HG03469 (cell line): ENCODE measurements around the gene ZMYND15.

ENCODE experiments used
- ATAC-seq: cut with Tn5 transposase; IDR thresholded peaks from one replicate; pipeline ENCODE4 v1.9.1; 2021; ENCODE audit warnings: mild to moderate bottlenecking, moderate library complexity, moderate number of reproducible peaks; ENCODE audit not compliant: unreplicated experiment

Gene ZMYND15

GRCh38 chr17:4785311-4786105 lies 45.9 kb downstream of the ZMYND15 start:
- no peak for ATAC-seq

GRCh38 chr17:4786106-4786511 lies 46.5 kb downstream of the ZMYND15 start, which contains the start of gene VMO1:
Gene VMO1 (minus strand): TSS chr17:4786364. CDS start chr17:4786352, 12 bp downstream.
- no peak for ATAC-seq

- ATAC-seq, result no peak
These were observed 46.9 kb downstream of the ZMYND15 start for GRCh38 chr17:4786516-4786915.

- ATAC-seq, result no peak
These were observed 48.6 kb downstream of the ZMYND15 start for GRCh38 chr17:4788159-4788806.

- no peak for ATAC-seq
These were observed 49.4 kb downstream of the ZMYND15 start, which contains the start of gene GLTPD2 for GRCh38 chr17:4788807-4789700. Gene GLTPD2 (plus strand): TSS chr17:4788964. CDS start chr17:4789012, 48 bp downstream.

GRCh38 chr17:4789701-4789950 lies 50.0 kb downstream of the ZMYND15 start:
- no peak for ATAC-seq

GRCh38 chr17:4789951-4790704 lies 50.5 kb downstream of the ZMYND15 start:
- peak; percentile 66 for ATAC-seq

- ATAC-seq, result no peak
These were observed 51.1 kb downstream of the ZMYND15 start for GRCh38 chr17:4790705-4791088.

- no peak for ATAC-seq
These were observed 55.5 kb downstream of the ZMYND15 start for GRCh38 chr17:4795168-4795567.
